Measurements from ENCODE around the gene CACNA1S. TPM values are rescaled to one million over a fixed set of nuclear protein-coding genes. Genes with fewer than 3 reads are reported as not detected.

CACNA1S gene
- total RNA-seq, 1 donor from 2014 or later: 0.07 TPM

GRCh38 chr1:201137579-201138310, 25.5 kb upstream of the CACNA1S start:
- no peak for TF ChIP-seq CTCF (IDR thresholded peaks at IDR 0.05; ENCODE audit: partially characterized antibody, unreplicated experiment)
- Mint-ChIP-seq H3K4me1 (ENCODE audit: low read depth, unreplicated experiment) (peaks cover 35% of the 10 kb centered on the region), H3K36me3 (ENCODE audit: unreplicated experiment) (peaks cover 14% of the 10 kb centered on the region), H3K27me3 (ENCODE audit: unreplicated experiment) (peaks cover 5% of the 10 kb centered on the region), H3K27ac (ENCODE audit: unreplicated experiment) (no peak overlapping the region), H3K4me3 (ENCODE audit: unreplicated experiment) (no peak overlapping the region), H3K9me3 (ENCODE audit: unreplicated experiment) (peaks cover 3% of the 10 kb centered on the region)
- DNase-seq: no peak

GRCh38 chr1:201137024-201137392, 24.8 kb upstream of the CACNA1S start:
- Mint-ChIP-seq H3K4me3 (ENCODE audit: unreplicated experiment) (peak overlapping the region; percentile 38), H3K27me3 (ENCODE audit: unreplicated experiment) (peaks cover 5% of the 10 kb centered on the region), H3K36me3 (ENCODE audit: unreplicated experiment) (peaks cover 16% of the 10 kb centered on the region), H3K27ac (ENCODE audit: unreplicated experiment) (no peak overlapping the region), H3K4me1 (ENCODE audit: low read depth, unreplicated experiment) (peaks cover 35% of the 10 kb centered on the region), H3K9me3 (ENCODE audit: unreplicated experiment) (peaks cover 3% of the 10 kb centered on the region)
- no peak for DNase-seq
- TF ChIP-seq CTCF (IDR thresholded peaks at IDR 0.05; ENCODE audit: partially characterized antibody, unreplicated experiment): no peak

GRCh38 chr1:201136355-201137023, 24.3 kb upstream of the CACNA1S start:
- Mint-ChIP-seq H3K27me3 (ENCODE audit: unreplicated experiment) (peaks cover 5% of the 10 kb centered on the region), H3K4me3 (ENCODE audit: unreplicated experiment) (peak overlapping the region; percentile 38), H3K36me3 (ENCODE audit: unreplicated experiment) (peaks cover 16% of the 10 kb centered on the region), H3K9me3 (ENCODE audit: unreplicated experiment) (peaks cover 6% of the 10 kb centered on the region), H3K27ac (ENCODE audit: unreplicated experiment) (peak overlapping the region; percentile 68), H3K4me1 (ENCODE audit: low read depth, unreplicated experiment) (peaks cover 35% of the 10 kb centered on the region)
- TF ChIP-seq CTCF (IDR thresholded peaks at IDR 0.05; ENCODE audit: partially characterized antibody, unreplicated experiment): no peak
- DNase-seq: no peak

GRCh38 chr1:201134405-201134804, 22.2 kb upstream of the CACNA1S start:
- no peak overlapping the region for H3K4me3 Mint-ChIP-seq (ENCODE audit: unreplicated experiment)
- H3K27me3 Mint-ChIP-seq (ENCODE audit: unreplicated experiment): peaks cover 5% of the 10 kb centered on the region
- no peak overlapping the region for H3K27ac Mint-ChIP-seq (ENCODE audit: unreplicated experiment)
- TF ChIP-seq CTCF (IDR thresholded peaks at IDR 0.05; ENCODE audit: partially characterized antibody, unreplicated experiment): no peak
- H3K36me3 Mint-ChIP-seq (ENCODE audit: unreplicated experiment): peaks cover 20% of the 10 kb centered on the region
- DNase-seq: no peak
- peaks cover 26% of the 10 kb centered on the region for H3K4me1 Mint-ChIP-seq (ENCODE audit: low read depth, unreplicated experiment)
- H3K9me3 Mint-ChIP-seq (ENCODE audit: unreplicated experiment): peaks cover 6% of the 10 kb centered on the region

GRCh38 chr1:201131398-201131797, 19.2 kb upstream of the CACNA1S start:
- H3K27me3 Mint-ChIP-seq (ENCODE audit: unreplicated experiment): peaks cover 2% of the 10 kb centered on the region
- H3K4me1 Mint-ChIP-seq (ENCODE audit: low read depth, unreplicated experiment): peaks cover 11% of the 10 kb centered on the region
- DNase-seq: no peak
- no peak overlapping the region for H3K4me3 Mint-ChIP-seq (ENCODE audit: unreplicated experiment)
- no peak for TF ChIP-seq CTCF (IDR thresholded peaks at IDR 0.05; ENCODE audit: partially characterized antibody, unreplicated experiment)
- peaks cover 20% of the 10 kb centered on the region for H3K36me3 Mint-ChIP-seq (ENCODE audit: unreplicated experiment)
- H3K27ac Mint-ChIP-seq (ENCODE audit: unreplicated experiment): no peak overlapping the region
- peaks cover 7% of the 10 kb centered on the region for H3K9me3 Mint-ChIP-seq (ENCODE audit: unreplicated experiment)
